Fibroblast of villous mesenchyme (primary cell): ENCODE results near the gene KCNV2. TPM values are rescaled to one million over a fixed set of nuclear protein-coding genes. Genes with fewer than 3 reads are reported as not detected.

Source experiments
- DNase-seq: peaks from one replicate; pipeline ENCODE4 v3.0.0-alpha.2; 2010; ENCODE audit warnings: low read depth
- H3K4me3 ChIP-seq: 2 replicates; pipeline ENCODE4 v1.5.1; 2011; ENCODE audit warnings: low read depth, mild to moderate bottlenecking, low read length
- total RNA-seq: library from RNA; depleted of rRNA; stranded (reverse); fragments of >200 nt; gene quantifications from 2 replicates; pipeline ENCODE4 v1.2.3, GENCODE V29; 2012
- TF ChIP-seq, protein P1 (sequence below): IDR thresholded peaks from 2 replicates; pipeline ENCODE4 v1.5.1; 2012; ENCODE audit warnings: low read depth, mild to moderate bottlenecking, low read length; ENCODE audit not compliant: insufficient read depth

Gene KCNV2
- total RNA-seq, 1 donor, result not detected

DNA sequence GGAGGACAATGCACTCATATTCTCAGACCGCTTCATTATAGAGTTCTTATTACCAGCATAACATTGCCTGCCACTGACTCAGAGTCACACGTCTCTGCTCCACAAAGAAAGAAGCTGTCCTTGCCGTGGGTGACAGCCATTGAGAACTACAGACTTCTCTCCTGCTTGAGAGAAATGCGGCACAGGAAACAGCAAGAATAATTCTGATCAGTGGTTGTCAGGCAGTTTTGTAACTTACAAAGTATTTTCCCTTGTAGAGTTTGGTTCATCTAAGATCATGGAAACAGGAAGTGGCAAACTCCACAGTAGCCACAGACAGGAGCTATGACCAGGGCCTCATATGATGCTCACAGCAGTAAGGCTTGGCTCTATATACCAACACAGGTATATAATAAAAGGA lies 47.0 kb downstream of the KCNV2 start:
- TF ChIP-seq, protein P1, sequence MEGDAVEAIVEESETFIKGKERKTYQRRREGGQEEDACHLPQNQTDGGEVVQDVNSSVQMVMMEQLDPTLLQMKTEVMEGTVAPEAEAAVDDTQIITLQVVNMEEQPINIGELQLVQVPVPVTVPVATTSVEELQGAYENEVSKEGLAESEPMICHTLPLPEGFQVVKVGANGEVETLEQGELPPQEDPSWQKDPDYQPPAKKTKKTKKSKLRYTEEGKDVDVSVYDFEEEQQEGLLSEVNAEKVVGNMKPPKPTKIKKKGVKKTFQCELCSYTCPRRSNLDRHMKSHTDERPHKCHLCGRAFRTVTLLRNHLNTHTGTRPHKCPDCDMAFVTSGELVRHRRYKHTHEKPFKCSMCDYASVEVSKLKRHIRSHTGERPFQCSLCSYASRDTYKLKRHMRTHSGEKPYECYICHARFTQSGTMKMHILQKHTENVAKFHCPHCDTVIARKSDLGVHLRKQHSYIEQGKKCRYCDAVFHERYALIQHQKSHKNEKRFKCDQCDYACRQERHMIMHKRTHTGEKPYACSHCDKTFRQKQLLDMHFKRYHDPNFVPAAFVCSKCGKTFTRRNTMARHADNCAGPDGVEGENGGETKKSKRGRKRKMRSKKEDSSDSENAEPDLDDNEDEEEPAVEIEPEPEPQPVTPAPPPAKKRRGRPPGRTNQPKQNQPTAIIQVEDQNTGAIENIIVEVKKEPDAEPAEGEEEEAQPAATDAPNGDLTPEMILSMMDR, result no peak
- no peak for DNase-seq
- H3K4me3 ChIP-seq, result no peak overlapping the region

DNA sequence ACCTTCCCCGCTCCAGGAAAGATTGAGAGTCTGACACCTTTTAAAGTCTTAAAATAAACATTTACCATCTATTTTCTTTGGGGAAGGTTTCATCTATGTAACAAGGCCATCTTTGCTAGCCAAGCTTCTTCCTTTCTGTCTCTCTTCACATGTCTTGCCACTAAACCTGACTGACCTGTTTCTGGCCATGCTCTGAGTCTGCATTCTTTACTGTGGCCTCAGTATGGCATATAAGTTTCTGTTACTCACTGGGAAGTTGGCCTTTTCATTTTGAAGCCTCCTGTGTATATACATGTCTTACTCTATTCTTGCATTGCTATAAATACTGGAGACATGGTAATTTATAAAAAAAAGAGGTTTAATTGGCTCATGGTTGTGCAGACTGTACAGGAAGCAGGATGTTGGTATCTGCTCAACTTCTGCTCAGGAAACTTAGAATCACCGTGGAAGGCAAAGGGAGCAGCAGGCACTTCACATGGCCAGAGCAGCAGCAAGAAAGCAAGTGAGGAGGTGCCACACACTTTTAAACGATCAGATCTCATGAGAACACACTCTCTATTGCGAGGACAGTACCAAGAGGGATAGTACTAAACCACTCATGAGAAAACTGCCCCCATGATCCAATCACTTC lies 48.1 kb downstream of the KCNV2 start:
- no peak for DNase-seq
- TF ChIP-seq, protein P1, result no peak
- no peak overlapping the region for H3K4me3 ChIP-seq

DNA sequence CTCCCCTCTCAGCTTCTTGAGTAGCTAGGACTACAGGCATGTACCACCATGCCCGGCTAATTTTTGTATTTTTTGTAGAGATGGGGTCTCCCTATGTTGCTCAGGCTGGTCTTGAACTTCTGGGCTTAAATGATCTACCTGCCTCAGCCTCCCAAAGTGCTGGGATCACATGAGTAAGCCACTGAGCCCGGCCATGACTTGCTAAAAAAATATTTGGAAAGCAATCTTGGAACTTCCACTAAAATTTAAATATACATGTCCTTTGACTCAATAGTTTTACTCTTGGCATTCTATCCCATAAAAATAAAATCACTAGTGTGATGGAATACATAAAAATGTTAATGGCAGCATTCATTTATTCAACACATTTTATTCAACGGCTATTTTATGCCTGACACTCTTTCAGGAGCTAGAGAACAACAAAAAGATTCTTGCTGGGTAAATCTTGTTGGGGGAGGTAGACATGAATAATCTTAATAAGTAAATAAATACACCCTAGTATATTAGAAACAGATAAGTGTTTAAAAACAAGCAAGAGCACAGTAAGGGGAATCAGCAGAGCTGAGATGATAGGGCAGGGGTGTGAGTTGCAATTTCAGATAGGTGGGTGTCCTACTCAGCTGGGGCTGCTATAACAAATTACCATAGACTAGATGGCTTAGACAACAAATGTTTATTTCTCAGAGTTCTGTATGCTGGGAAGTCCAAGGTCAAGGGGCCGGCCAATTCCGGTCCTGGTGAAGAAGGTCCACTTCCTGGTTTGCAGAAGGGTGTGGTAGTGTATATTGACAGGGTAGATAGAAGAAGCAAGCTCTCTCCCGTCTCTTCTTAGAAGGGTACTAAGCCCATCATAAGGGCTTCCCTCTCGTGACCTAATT lies 50.7 kb downstream of the KCNV2 start:
- TF ChIP-seq, protein P1, result no peak
- no peak for DNase-seq
- no peak overlapping the region for H3K4me3 ChIP-seq

DNA sequence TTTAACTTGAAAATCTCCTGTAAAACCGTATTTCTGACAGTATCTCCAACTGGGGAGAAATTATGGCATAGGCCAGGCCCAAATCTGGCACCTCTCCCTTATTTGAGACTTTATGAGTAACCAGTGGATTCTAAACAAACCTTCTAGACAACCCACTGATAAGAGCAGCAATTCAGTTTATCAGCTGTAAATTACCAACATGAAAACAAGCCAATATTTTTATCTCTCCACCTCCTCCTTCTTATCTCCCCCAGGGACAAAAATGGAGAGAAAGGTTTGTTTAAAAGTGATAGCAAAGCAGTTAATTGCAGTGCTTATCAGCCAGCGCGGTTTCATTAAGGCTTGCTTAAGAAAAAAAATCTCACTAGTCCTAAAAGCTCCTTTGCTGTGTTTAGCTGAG lies 53.8 kb downstream of the KCNV2 start:
- DNase-seq, result peak; percentile 66
- TF ChIP-seq, protein P1, result no peak
- H3K4me3 ChIP-seq, result no peak overlapping the region

DNA sequence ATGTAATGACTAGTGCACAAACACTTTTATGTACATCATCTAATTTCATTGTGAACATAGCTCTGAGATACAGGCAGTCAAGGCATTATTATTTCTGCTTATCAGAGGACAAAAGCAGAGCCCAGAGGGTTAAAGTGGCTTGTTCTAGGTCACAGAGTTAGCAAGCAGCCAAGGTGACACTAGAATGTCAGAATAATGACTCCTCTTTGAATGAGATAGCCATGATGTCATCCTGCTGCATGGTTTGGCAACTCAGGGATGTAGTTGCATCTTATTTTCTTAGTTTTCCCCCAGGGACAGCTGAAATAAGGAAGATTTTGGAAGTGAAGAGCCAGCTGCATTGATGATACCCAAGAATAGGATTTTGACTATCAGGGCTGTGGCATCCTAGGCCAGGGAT lies 54.4 kb downstream of the KCNV2 start:
- TF ChIP-seq, protein P1, result no peak
- no peak for DNase-seq
- H3K4me3 ChIP-seq, result no peak overlapping the region

DNA sequence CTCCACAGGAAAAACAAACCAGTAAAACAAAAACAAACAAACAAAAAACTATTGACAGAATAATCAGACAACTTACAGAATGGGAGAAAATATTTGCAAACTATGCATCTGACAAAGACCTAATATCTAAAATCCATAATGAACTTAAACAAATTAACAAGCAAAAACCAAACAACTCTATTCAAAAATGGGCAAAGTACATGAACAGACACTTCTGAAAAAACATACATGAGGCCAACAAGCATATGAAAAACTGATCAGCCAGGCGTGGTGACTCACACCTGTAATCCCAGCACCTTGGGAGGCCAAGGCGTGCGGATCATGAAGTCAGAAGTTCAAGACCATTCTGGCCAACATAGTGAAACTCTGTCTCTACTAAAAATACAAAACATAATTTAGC lies 60.1 kb downstream of the KCNV2 start:
- DNase-seq, result no peak
- no peak overlapping the region for H3K4me3 ChIP-seq
- TF ChIP-seq, protein P1, result no peak
